Left renal cortex interstitium (tissue), 4 donors: Measurements from ENCODE around the gene NFIB. TPM values are rescaled to one million over a fixed set of nuclear protein-coding genes. Genes with fewer than 3 reads are reported as not detected.
A peak's percentile ranks its signal among the peaks of the same experiment; 100 is the strongest.

Experiments
- DNase-seq, 4 donors: peaks; one replicate each; pipeline ENCODE4 v3.0.0-alpha.2; 2013; ENCODE audit warnings: low read depth in 4 of 4, low spot score in 2 of 4, missing footprints in 1 of 4
- polyA plus RNA-seq, 4 donors: library from polyadenylated mRNA; unstranded; fragments of 120-200 nt; gene quantifications; one replicate each; pipeline ENCODE4 v1.2.1, GENCODE V29; 2013; ENCODE audit not compliant: insufficient read length in 4 of 4

The NFIB gene
- polyA plus RNA-seq, 4 donors, result 16.2 to 21.5 (median 18.2) TPM

GRCh38 chr9:14159440-14160216 lies 154.3 kb downstream of the NFIB start:
- no peak for DNase-seq

- DNase-seq, result no peak
Measured at GRCh38 chr9:14158916-14159315, 155.0 kb downstream of the NFIB start.

GRCh38 chr9:14158136-14158813 lies 155.7 kb downstream of the NFIB start:
- DNase-seq, result no peak

- no peak for DNase-seq
Measured at GRCh38 chr9:14157191-14157590, 156.8 kb downstream of the NFIB start.

GRCh38 chr9:14156046-14156445 lies 157.9 kb downstream of the NFIB start:
- DNase-seq, result no peak

GRCh38 chr9:14155237-14155636 lies 158.7 kb downstream of the NFIB start:
- no peak for DNase-seq

GRCh38 chr9:14153310-14153720 lies 160.6 kb downstream of the NFIB start:
- peak in 1 of 4 donors; percentile 34 for DNase-seq

GRCh38 chr9:14151451-14151850 lies 162.5 kb downstream of the NFIB start:
- DNase-seq, result no peak

- no peak for DNase-seq
Measured at GRCh38 chr9:14148501-14149103, 165.3 kb downstream of the NFIB start.

GRCh38 chr9:14147738-14148137 lies 166.2 kb downstream of the NFIB start:
- DNase-seq, result no peak

GRCh38 chr9:14146201-14146874 lies 167.6 kb downstream of the NFIB start:
- no peak for DNase-seq

GRCh38 chr9:14144215-14144614 lies 169.7 kb downstream of the NFIB start:
- no peak for DNase-seq

GRCh38 chr9:14141699-14142098 lies 172.2 kb downstream of the NFIB start:
- DNase-seq, result no peak

- DNase-seq, result no peak
Measured at GRCh38 chr9:14140096-14140697, 173.7 kb downstream of the NFIB start.

- no peak for DNase-seq
Measured at GRCh38 chr9:14139287-14139686, 174.7 kb downstream of the NFIB start.

- DNase-seq, result no peak
Measured at GRCh38 chr9:14136646-14137370, 177.1 kb downstream of the NFIB start.

- no peak for DNase-seq
Measured at GRCh38 chr9:14136047-14136635, 177.8 kb downstream of the NFIB start.

- no peak for DNase-seq
Measured at GRCh38 chr9:14135421-14135820, 178.5 kb downstream of the NFIB start.

GRCh38 chr9:14133394-14133793 lies 180.5 kb downstream of the NFIB start:
- DNase-seq, result no peak

GRCh38 chr9:14132775-14133174 lies 181.2 kb downstream of the NFIB start:
- no peak for DNase-seq
